Fibroblast of lung (primary cell): ENCODE measurements around the gene DIP2A. TPM values are rescaled to one million over a fixed set of nuclear protein-coding genes. Genes with fewer than 3 reads are reported as not detected.

ENCODE experiments used
- DNase-seq, 2 donors: peaks; one replicate each; pipeline versions ENCODE4 v3.0.0 to v3.0.0-alpha.2; 2010; ENCODE audit warnings: low read depth in 2 of 2
- H2AFZ ChIP-seq: 2 replicates; pipeline ENCODE4 v1.5.1; 2012; ENCODE audit warnings: low read length, control low read depth, inconsistent platforms
- H3K27ac ChIP-seq: 2 replicates; pipeline ENCODE4 v1.5.1; 2011; ENCODE audit warnings: low read length, control low read depth; ENCODE audit not compliant: insufficient read depth
- H3K27me3 ChIP-seq: 2 replicates; pipeline ENCODE4 v1.5.1; 2011; ENCODE audit warnings: mild to moderate bottlenecking, low read length; ENCODE audit not compliant: control insufficient read depth, insufficient read depth
- H3K36me3 ChIP-seq: 2 replicates; pipeline ENCODE4 v1.5.1; 2011; ENCODE audit warnings: low read length; ENCODE audit not compliant: control insufficient read depth, insufficient read depth
- H3K4me1 ChIP-seq: 2 replicates; pipeline ENCODE4 v1.5.1; 2011; ENCODE audit warnings: low read length; ENCODE audit not compliant: control insufficient read depth, insufficient read depth; ENCODE audit errors: extremely low read depth
- H3K4me2 ChIP-seq: 2 replicates; pipeline ENCODE4 v1.5.1; 2011; ENCODE audit warnings: low read length, control low read depth; ENCODE audit not compliant: insufficient read depth; ENCODE audit errors: extremely low read depth
- H3K4me3 ChIP-seq, 4 experiments: fragments of 200-600 bp in 1 of 4; sonication (generic) in 1 of 4; replicated peaks in 1 of 4; 2 replicates each; pipeline ENCODE4 v1.5.1; 2011 to 2016; ENCODE audit warnings: low read length in 4 of 4, low read depth in 3 of 4, mild to moderate bottlenecking in 3 of 4, control low read depth in 2 of 4, inconsistent platforms in 1 of 4, mixed read lengths in 1 of 4; ENCODE audit not compliant: insufficient read depth in 1 of 4; ENCODE audit errors: control extremely low read depth in 1 of 4
- H3K79me2 ChIP-seq: 2 replicates; pipeline ENCODE4 v1.5.1; 2012; ENCODE audit warnings: mild to moderate bottlenecking, low read length, inconsistent platforms; ENCODE audit not compliant: control insufficient read depth, insufficient read depth
- H3K9ac ChIP-seq: 2 replicates; pipeline ENCODE4 v1.5.1; 2011; ENCODE audit warnings: mild to moderate bottlenecking, low read length, control low read depth; ENCODE audit not compliant: insufficient read depth
- H3K9me3 ChIP-seq: 2 replicates; pipeline ENCODE4 v1.5.1; 2012; ENCODE audit warnings: low read depth, low read length; ENCODE audit not compliant: control insufficient read depth, insufficient read depth
- H4K20me1 ChIP-seq: 2 replicates; pipeline ENCODE4 v1.5.1; 2011; ENCODE audit warnings: low read length; ENCODE audit not compliant: control insufficient read depth, insufficient read depth; ENCODE audit errors: extremely low read depth
- CTCF ChIP-seq, 2 donors: IDR thresholded peaks in 1 of 2; conservative IDR thresholded peaks in 1 of 2; 1 replicate in 1 of 2; 2 replicates in 1 of 2; pipeline ENCODE4 v1.5.1; 2011 to 2012; ENCODE audit warnings: low read length in 2 of 2, control low read depth in 1 of 2, inconsistent platforms in 1 of 2, low read depth in 1 of 2, mild to moderate bottlenecking in 1 of 2
- EZH2 ChIP-seq: IDR thresholded peaks from 2 replicates; pipeline ENCODE4 v1.5.1; 2012; ENCODE audit warnings: low read length, control low read depth, mild to moderate bottlenecking; ENCODE audit errors: missing control alignments
- polyA plus RNA-seq, 2 donors: library from polyadenylated mRNA; depleted of rRNA in 1 of 2; stranded (reverse) in 1 of 2; unstranded in 1 of 2; fragments of >200 nt; gene quantifications; 2 replicates each; pipeline ENCODE4 v1.2.1, GENCODE V29; 2011 to 2012; ENCODE audit warnings: missing spikeins in 1 of 2
- total RNA-seq: library from RNA; depleted of rRNA; stranded (reverse); fragments of >200 nt; gene quantifications from 2 replicates; pipeline ENCODE4 v1.2.1, GENCODE V29; 2014

Gene DIP2A
- total and polyA plus RNA-seq, 2 donors (not counting 1 experiment from before 2014, with no cell fraction given), result 16.3 to 21.1 TPM

- TF ChIP-seq CTCF (conservative IDR thresholded peaks at IDR 0.05 in 1 of 2, IDR thresholded peaks at IDR 0.05 in 1 of 2; ENCODE audit: low read depth in 1 of 2, low read length in 2 of 2) (no peak), EZH2 (no peak)
- Histone ChIP-seq H3K79me2 (no peaks in the 10 kb centered on the region), H3K27me3 (no peaks in the 10 kb centered on the region), H3K4me3 (no peak overlapping the region), H2AFZ (no peak overlapping the region), H3K4me2 (no peak overlapping the region), H3K9me3 (no peaks in the 10 kb centered on the region), H3K9ac (no peak overlapping the region), H3K4me1 (no peaks in the 10 kb centered on the region), H3K27ac (no peak overlapping the region), H3K36me3 (peaks cover 14% of the 10 kb centered on the region), H4K20me1 (no peaks in the 10 kb centered on the region)
- DNase-seq, result no peak
Measured at GRCh38 chr21:46553993-46554392, 95.3 kb downstream of the DIP2A start.

GRCh38 chr21:46554431-46555224 lies 95.9 kb downstream of the DIP2A start:
- Histone ChIP-seq H2AFZ (no peak overlapping the region), H3K27ac (no peak overlapping the region), H4K20me1 (no peaks in the 10 kb centered on the region), H3K9ac (no peak overlapping the region), H3K79me2 (no peaks in the 10 kb centered on the region), H3K4me3 (no peak overlapping the region), H3K27me3 (no peaks in the 10 kb centered on the region), H3K4me1 (no peaks in the 10 kb centered on the region), H3K36me3 (peaks cover 15% of the 10 kb centered on the region), H3K9me3 (no peaks in the 10 kb centered on the region), H3K4me2 (no peak overlapping the region)
- TF ChIP-seq CTCF (conservative IDR thresholded peaks at IDR 0.05 in 1 of 2, IDR thresholded peaks at IDR 0.05 in 1 of 2; ENCODE audit: low read depth in 1 of 2, low read length in 2 of 2) (no peak), EZH2 (no peak)
- DNase-seq, result no peak

- Histone ChIP-seq H2AFZ (no peak overlapping the region), H3K4me1 (no peaks in the 10 kb centered on the region), H3K4me2 (no peak overlapping the region), H3K79me2 (no peaks in the 10 kb centered on the region), H4K20me1 (no peaks in the 10 kb centered on the region), H3K9ac (no peak overlapping the region), H3K4me3 (no peak overlapping the region), H3K27me3 (no peaks in the 10 kb centered on the region), H3K36me3 (peaks cover 15% of the 10 kb centered on the region), H3K27ac (no peak overlapping the region), H3K9me3 (no peaks in the 10 kb centered on the region)
- TF ChIP-seq CTCF (conservative IDR thresholded peaks at IDR 0.05 in 1 of 2, IDR thresholded peaks at IDR 0.05 in 1 of 2; ENCODE audit: low read depth in 1 of 2, low read length in 2 of 2) (no peak), EZH2 (no peak)
- no peak for DNase-seq
Measured at GRCh38 chr21:46555225-46555617, 96.5 kb downstream of the DIP2A start.
